ENCODE measurements around the gene APOBEC3F. TPM values are rescaled to one million over a fixed set of nuclear protein-coding genes. Genes with fewer than 3 reads are reported as not detected.
A peak's percentile ranks its signal among the peaks of the same experiment; 100 is the strongest.

Gene APOBEC3F
- total RNA-seq, 1 donor from 2014 or later = 23.8 TPM

DNA sequence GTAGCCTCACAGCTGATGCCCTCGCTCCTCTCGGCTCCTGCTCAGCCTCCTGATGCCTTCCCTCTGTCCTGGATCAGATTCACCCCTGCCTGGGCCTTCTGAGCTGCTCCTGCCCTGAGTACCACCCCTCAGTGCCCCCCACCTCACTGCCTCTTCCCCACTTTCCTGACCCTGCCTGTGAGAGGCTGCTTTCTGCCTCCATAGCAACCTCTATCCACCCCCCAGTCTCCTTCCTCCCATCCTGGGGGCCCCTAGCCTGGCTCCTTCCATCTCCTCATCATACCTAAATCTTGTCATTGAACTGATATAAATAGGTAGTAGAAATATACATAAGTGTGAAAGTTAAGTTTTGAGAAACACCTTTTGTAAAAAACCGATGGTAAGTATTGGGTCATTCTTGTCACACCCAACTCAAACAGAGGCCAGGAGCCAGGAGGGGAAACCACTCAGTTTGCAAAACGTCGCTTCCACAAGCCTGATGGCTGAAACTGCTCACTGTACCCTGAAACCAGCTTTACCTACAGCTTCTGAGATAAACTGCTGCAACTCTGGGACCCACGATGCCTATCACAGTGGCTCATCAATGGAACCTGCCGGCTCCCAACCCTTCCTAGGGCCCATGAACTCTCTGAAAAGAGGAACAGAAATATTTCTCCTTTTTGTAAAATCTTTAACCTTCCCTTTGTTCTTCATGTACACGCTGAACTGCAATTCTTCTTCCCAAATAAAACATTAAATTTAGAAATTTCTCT, 51.6 kb downstream of the APOBEC3F start:
- H3K27ac Mint-ChIP-seq = peak overlapping the region; percentile 98
- H3K27me3 Mint-ChIP-seq (ENCODE audit: low read depth) = no peaks in the 10 kb centered on the region
- H3K4me1 Mint-ChIP-seq (ENCODE audit: low read depth) = peaks cover 75% of the 10 kb centered on the region
- intact Hi-C loops (cut with micrococcal nuclease) = loop anchor here (5.0 to 10.0 kb wide), 2 partner anchors 80 to 337 kb away; partner anchors contain the start of genes APOBEC3C and SUN2
- DNase-seq (ENCODE audit: low spot score) = no peak
- peak overlapping the region; percentile 30 for H3K4me3 Mint-ChIP-seq (ENCODE audit: low read depth)
- no peaks in the 10 kb centered on the region for H3K9me3 Mint-ChIP-seq
- H3K36me3 Mint-ChIP-seq (ENCODE audit: low read depth) = peaks cover under 1% of the 10 kb centered on the region

DNA sequence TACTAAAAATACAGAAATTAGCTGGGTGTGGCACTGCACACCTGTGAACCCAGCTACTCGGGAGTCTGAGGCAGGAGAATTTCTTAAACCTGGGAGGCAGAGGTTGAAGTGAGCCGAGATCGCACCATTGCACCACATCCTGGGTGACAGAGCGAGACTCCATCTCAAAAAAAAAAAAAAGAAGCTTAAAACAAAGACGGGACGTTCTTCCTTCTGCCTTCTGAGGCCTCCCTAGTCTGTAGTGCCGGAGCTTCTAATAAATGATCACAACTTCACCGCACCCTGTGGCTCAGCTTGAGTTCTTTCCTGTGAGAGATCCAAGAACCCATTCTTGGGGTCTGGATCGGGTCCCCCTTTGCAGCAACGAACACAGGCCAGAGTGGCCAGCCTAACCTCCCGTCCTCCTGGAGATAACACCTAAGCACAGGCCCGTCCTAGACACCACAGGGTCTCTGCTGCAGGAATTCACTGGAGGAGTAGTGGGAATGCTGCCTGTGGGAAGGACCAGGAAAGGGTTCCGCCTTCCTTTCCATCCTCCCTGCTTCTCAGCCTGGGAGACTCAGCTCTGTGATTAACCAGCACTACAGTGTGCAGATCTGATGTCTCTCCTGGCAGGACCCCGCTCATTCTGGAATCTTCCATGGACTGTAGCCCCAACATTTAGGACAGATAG, 54.2 kb downstream of the APOBEC3F start:
- Mint-ChIP-seq H3K9me3 (no peaks in the 10 kb centered on the region), H3K4me1 (ENCODE audit: low read depth) (peaks cover 84% of the 10 kb centered on the region), H3K27me3 (ENCODE audit: low read depth) (no peaks in the 10 kb centered on the region), H3K4me3 (ENCODE audit: low read depth) (no peak overlapping the region), H3K36me3 (ENCODE audit: low read depth) (no peaks in the 10 kb centered on the region), H3K27ac (peak overlapping the region; percentile 88)
- intact Hi-C loops (cut with micrococcal nuclease) = loop anchor here (5.0 to 10.0 kb wide), 3 partner anchors 83 to 340 kb away; partner anchors contain the start of genes APOBEC3C and SUN2
- no peak for DNase-seq (ENCODE audit: low spot score)

DNA sequence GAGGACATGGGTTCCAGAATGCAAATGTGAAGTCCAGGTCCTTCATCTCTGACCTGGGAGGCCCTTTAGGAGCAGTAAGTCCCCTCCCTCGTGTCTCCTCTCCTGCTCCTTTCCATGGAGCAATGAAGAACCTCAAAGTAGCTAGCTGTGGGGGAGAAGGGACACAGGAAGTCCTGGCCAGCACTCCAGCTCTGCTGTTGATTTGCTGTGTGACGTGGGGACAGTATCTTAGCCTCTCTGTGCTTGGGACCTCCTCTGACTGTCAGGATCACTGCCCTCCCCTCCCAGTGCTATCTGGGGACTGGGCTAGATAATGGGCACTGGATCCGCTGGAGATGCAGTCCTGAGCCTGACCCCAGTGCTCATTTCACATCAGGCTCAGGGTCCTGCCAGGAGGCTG, 55.3 kb downstream of the APOBEC3F start:
- no peaks in the 10 kb centered on the region for H3K27me3 Mint-ChIP-seq (ENCODE audit: low read depth)
- intact Hi-C loops (cut with micrococcal nuclease) = loop anchor here (5.0 to 10.0 kb wide), 2 partner anchors 154 to 341 kb away; partner anchors contain the start of gene SUN2
- H3K9me3 Mint-ChIP-seq = no peaks in the 10 kb centered on the region
- H3K36me3 Mint-ChIP-seq (ENCODE audit: low read depth) = no peaks in the 10 kb centered on the region
- peak overlapping the region; percentile 76 for H3K27ac Mint-ChIP-seq
- H3K4me3 Mint-ChIP-seq (ENCODE audit: low read depth) = no peak overlapping the region
- DNase-seq (ENCODE audit: low spot score) = no peak
- H3K4me1 Mint-ChIP-seq (ENCODE audit: low read depth) = peaks cover 80% of the 10 kb centered on the region

DNA sequence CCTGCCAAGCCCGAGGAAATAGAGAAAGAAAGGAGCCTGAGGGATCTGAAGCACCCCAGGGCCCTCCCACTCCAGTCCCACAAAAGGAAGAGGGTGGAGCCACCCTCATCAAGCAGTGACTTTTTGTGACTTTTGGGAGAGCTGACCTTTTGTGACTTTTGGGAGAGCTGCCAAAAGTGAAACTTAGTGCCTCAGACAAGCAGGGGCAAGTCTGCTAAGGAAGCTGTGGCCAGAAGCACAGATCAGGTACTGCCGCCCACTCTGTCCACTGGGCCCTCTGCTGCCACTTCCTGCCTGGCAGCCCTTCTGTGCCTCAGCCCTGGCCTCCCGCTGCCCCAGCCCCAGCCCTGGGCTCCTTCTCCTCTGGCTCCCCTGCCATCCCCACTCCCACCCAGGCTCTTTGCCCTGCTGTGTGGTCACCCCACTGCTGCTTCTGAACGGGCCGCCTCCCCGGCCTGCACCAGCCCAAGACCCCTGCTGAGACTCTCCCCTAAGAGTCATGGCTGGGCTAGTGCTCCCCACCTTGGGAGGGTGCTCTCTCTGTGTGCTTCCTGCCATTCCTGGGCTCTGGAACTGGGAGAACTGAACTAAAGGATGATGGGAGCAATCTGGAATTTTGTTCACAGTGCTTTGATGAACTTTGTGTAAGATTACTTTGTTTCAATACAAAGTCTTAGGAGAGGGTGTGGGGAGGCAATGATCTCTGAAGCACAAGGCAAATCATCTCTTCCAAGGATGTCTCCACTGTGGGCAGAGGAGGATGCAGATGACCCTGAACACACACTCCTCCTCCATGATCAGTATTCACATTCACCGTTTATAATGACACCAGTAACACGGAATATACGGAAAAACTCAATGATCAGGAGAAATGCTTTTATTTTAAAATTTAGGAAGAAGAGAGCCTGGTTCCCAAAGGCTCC, 56.7 kb downstream of the APOBEC3F start, which contains the start of gene APOBEC3H:
TSS of gene APOBEC3H (plus strand) at position 147 of the 923 bp plus-strand sequence. CDS start 3,035 bp downstream, outside the sequence.
- Mint-ChIP-seq H3K4me1 (ENCODE audit: low read depth) (peaks cover 66% of the 10 kb centered on the region), H3K27me3 (ENCODE audit: low read depth) (no peaks in the 10 kb centered on the region), H3K4me3 (ENCODE audit: low read depth) (peak within 1 kb of the TSS; percentile 75), H3K9me3 (no peaks in the 10 kb centered on the region), H3K27ac (peak within 1 kb of the TSS; percentile 92), H3K36me3 (ENCODE audit: low read depth) (no peaks in the 10 kb centered on the region)
- intact Hi-C loops (cut with micrococcal nuclease) = loop anchor here (5.0 to 10.0 kb wide), 2 partner anchors 155 to 343 kb away; partner anchors contain the start of gene SUN2
- DNase-seq (ENCODE audit: low spot score) = peak; percentile 31

DNA sequence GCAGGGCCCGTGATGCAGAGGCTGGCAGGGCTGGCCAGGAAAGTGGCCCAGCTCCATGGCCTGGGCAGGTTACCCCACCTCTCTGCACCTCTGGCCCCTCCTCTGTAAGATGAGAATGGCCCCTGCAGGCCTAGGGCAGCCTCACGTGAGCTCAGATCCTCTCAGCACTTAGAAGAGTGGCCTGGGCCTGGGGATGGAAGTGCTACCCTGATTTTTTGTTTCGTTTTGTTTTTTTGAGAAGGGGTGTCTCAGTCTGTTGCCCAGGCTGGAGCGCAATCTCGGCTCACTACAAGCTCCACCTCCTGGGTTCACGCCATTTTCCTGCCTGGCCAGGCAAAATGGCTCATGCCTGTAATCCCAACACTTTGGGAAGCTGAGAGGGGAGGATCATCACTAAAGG, 57.4 kb downstream of the APOBEC3F start:
- H3K4me3 Mint-ChIP-seq (ENCODE audit: low read depth) = peak overlapping the region; percentile 75
- H3K9me3 Mint-ChIP-seq = no peaks in the 10 kb centered on the region
- peak overlapping the region; percentile 92 for H3K27ac Mint-ChIP-seq
- intact Hi-C loops (cut with micrococcal nuclease) = loop anchor here (5.0 to 10.0 kb wide), 2 partner anchors 156 to 343 kb away; partner anchors contain the start of gene SUN2
- no peaks in the 10 kb centered on the region for H3K36me3 Mint-ChIP-seq (ENCODE audit: low read depth)
- peaks cover 59% of the 10 kb centered on the region for H3K4me1 Mint-ChIP-seq (ENCODE audit: low read depth)
- H3K27me3 Mint-ChIP-seq (ENCODE audit: low read depth) = no peaks in the 10 kb centered on the region
- no peak for DNase-seq (ENCODE audit: low spot score)

DNA sequence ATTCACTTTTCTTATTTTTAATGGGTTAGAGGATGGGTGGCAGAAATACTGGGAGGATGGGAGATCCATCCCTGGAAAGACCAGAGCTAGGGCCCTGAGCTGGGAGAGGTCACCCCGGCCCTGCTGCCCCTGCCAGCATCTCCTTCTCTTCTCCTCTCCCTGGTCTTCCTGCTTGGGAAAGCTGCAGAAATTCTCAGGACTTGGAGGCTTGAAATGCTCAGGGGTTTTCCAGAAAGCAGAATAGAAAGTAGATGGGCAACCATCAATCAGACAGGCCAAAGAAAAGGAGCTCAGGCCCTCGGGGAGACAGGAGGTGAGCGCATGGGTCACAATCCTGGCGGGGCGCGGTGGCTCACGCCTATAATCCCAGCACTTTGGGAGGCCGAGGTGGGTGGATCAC, 57.9 kb downstream of the APOBEC3F start:
- no peaks in the 10 kb centered on the region for H3K36me3 Mint-ChIP-seq (ENCODE audit: low read depth)
- DNase-seq (ENCODE audit: low spot score) = no peak
- no peaks in the 10 kb centered on the region for H3K9me3 Mint-ChIP-seq
- peaks cover 59% of the 10 kb centered on the region for H3K4me1 Mint-ChIP-seq (ENCODE audit: low read depth)
- intact Hi-C loops (cut with micrococcal nuclease) = loop anchor here (5.0 to 10.0 kb wide), 2 partner anchors 156 to 344 kb away; partner anchors contain the start of gene SUN2
- H3K27ac Mint-ChIP-seq = peak overlapping the region; percentile 84
- H3K27me3 Mint-ChIP-seq (ENCODE audit: low read depth) = no peaks in the 10 kb centered on the region
- peak overlapping the region; percentile 49 for H3K4me3 Mint-ChIP-seq (ENCODE audit: low read depth)

DNA sequence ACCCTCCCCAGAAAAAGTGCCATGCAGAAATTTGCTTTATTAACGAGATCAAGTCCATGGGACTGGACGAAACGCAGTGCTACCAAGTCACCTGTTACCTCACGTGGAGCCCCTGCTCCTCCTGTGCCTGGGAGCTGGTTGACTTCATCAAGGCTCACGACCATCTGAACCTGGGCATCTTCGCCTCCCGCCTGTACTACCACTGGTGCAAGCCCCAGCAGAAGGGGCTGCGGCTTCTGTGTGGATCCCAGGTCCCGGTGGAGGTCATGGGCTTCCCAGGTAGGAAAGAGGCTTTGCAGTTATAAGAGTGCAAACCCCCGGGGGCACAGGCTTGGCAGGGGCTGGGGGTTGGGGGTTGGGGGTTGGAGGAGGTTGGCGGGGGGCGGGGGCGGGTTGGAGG, 60.6 kb downstream of the APOBEC3F start:
- intact Hi-C loops (cut with micrococcal nuclease) = no loop called here
- no peaks in the 10 kb centered on the region for H3K36me3 Mint-ChIP-seq (ENCODE audit: low read depth)
- H3K27ac Mint-ChIP-seq = no peak overlapping the region
- no peak for DNase-seq (ENCODE audit: low spot score)
- H3K27me3 Mint-ChIP-seq (ENCODE audit: low read depth) = no peaks in the 10 kb centered on the region
- H3K4me3 Mint-ChIP-seq (ENCODE audit: low read depth) = no peak overlapping the region
- no peaks in the 10 kb centered on the region for H3K9me3 Mint-ChIP-seq
- H3K4me1 Mint-ChIP-seq (ENCODE audit: low read depth) = peaks cover 41% of the 10 kb centered on the region

DNA sequence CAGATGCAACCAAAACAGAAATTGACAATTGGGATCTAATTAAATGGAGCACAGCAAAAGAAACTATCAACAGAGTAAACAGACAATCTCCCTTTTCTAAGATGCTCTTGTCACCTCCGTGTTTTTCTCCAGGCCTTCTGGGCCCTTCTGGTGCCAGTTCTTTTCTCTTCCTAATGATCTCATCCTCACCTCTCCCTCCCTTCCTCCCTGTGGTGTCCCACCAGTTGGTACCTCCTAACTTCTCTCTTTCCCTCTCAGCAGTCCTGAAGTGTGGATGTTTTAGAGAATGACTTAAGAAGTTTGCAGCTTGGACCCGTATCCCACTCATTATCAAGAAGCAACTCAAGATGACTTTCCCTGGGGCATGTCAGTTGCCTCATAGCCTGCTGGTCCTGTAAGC, 62.8 kb downstream of the APOBEC3F start:
- no peak overlapping the region for H3K27ac Mint-ChIP-seq
- H3K36me3 Mint-ChIP-seq (ENCODE audit: low read depth) = no peaks in the 10 kb centered on the region
- no peak for DNase-seq (ENCODE audit: low spot score)
- no peaks in the 10 kb centered on the region for H3K9me3 Mint-ChIP-seq
- H3K4me1 Mint-ChIP-seq (ENCODE audit: low read depth) = peaks cover 25% of the 10 kb centered on the region
- intact Hi-C loops (cut with micrococcal nuclease) = no loop called here
- H3K4me3 Mint-ChIP-seq (ENCODE audit: low read depth) = no peak overlapping the region
- no peaks in the 10 kb centered on the region for H3K27me3 Mint-ChIP-seq (ENCODE audit: low read depth)

Other genes with a start within 250 kb of the APOBEC3F start
- 4.7 and 6.1 TPM in 2 replicates for gene DNAL4, start 246.7 kb upstream of the APOBEC3F start, total RNA-seq
- 1.4 and 1.7 TPM in 2 replicates for gene NPTXR, start 196.8 kb upstream of the APOBEC3F start, total RNA-seq
- gene CBX6, start 168.6 kb upstream of the APOBEC3F start, total RNA-seq = 117 and 120 TPM in 2 replicates
- not detected in 2 replicates for gene APOBEC3A, start 83.3 kb upstream of the APOBEC3F start, total RNA-seq
- gene APOBEC3B, start 58.5 kb upstream of the APOBEC3F start, total RNA-seq = 17.0 and 17.2 TPM in 2 replicates
- 91.7 and 93.1 TPM in 2 replicates for gene APOBEC3C, start 26.6 kb upstream of the APOBEC3F start, total RNA-seq
- gene APOBEC3D, start 19.7 kb upstream of the APOBEC3F start, total RNA-seq = 29.7 and 31.2 TPM in 2 replicates
- 61.4 and 63.7 TPM in 2 replicates for gene APOBEC3G, start 36.4 kb downstream of the APOBEC3F start, total RNA-seq
- 7.3 and 8.3 TPM in 2 replicates for gene APOBEC3H, start 56.4 kb downstream of the APOBEC3F start, total RNA-seq
- 11.6 and 11.8 TPM in 2 replicates for gene CBX7, start 111.8 kb downstream of the APOBEC3F start, total RNA-seq
- 3.3 and 4.2 TPM in 2 replicates for gene PDGFB, start 204.1 kb downstream of the APOBEC3F start, total RNA-seq